Measurements from ENCODE around the gene NOTCH3.
A peak's percentile ranks its signal among the peaks of the same experiment; 100 is the strongest.

Gene NOTCH3

GRCh38 chr19:15196360-15197005 is 4.3 kb downstream of the NOTCH3 start:
- DNase-seq (ENCODE audit: low spot score), result no peak

DNA sequence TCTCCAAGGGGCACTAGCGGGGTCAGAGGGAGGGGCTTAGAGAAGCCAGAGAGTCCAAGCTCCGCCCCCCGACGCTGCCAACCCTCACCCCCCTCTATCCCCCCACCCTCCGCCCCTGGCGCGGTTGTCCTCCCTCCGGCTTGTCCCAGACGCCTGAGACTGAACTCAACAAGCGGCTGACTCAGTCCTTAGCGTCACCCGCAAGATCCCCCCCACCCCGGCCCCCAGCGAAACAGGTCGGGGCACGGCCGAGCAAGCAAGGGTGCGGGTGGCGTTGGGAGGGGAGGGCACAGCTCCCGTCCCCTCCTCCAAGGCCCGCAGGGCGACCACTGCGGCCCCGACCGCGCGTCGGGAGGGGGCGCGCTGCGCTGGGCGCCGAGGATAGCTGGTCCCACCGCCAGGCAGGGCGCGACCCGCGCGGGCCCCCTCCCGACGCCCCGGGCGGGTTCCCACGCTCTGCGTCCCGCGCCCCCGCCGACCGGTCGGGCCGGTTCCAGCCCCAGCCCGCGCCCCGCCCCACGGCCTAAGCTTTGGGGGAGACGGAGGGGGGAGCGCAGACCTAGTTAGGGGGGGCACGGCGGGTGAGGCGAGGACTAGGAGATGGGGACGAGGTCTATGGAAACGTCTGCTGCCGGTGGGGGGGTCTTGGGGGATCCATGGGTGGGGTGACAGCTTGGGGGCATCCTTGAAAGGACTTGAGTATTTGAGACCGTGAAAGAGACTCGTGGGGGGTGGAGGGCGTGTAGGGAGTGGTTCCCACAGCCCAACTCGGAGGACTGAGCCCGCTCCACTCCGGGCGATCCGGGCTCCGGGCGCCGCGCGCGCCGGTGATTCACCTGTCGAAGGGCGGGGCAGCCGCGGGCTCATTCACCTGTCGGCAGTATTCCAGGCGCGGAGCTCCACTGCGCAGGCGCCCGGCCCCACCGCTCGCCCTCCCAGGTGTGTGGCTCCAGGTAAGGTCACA is 5.1 kb downstream of the NOTCH3 start:
- DNase-seq (ENCODE audit: low spot score), result no peak

DNA sequence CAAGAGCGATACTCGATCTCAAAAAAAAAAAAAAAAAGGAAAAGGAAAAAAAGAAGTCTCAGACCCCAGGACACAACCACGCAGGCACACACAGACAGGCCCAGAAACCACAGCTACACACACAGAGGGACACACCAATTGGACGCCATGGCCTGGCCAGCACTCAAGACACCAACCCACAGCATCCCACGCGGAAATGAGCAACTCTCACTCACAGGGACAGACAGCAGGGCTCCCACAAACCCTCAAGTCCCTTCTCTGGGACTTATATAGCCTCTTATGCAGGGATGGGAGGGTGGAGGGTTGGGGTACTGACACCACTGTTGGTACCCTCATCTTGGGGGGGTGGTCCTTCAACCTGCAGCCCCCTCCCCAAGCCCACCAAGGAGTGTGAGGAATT is 5.9 kb downstream of the NOTCH3 start:
- DNase-seq (ENCODE audit: low spot score), result no peak

DNA sequence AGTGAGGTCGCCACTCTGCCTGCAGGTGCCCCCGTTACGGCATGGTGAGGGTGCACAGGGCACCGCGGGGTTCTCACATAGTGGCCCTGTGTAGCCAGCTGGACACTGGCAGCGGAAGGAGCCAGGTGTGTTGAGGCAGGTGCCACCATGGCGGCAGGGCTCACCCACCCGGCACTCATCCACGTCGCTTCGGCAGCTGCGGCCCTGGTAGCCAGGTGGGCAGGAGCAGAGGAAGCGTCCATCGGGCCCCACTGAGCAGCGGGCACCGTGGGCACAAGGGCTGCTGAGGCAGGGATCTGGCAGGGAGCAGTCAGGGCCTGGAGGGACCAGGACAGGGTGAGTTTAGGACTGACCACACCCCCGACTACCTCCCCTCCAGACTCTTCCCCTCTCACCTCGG is 8.8 kb downstream of the NOTCH3 start:
- DNase-seq (ENCODE audit: low spot score), result no peak

GRCh38 chr19:15191514-15191913 is 9.3 kb downstream of the NOTCH3 start:
- no peak for DNase-seq (ENCODE audit: low spot score)

GRCh38 chr19:15188851-15189250 is 11.9 kb downstream of the NOTCH3 start:
- no peak for DNase-seq (ENCODE audit: low spot score)

DNA sequence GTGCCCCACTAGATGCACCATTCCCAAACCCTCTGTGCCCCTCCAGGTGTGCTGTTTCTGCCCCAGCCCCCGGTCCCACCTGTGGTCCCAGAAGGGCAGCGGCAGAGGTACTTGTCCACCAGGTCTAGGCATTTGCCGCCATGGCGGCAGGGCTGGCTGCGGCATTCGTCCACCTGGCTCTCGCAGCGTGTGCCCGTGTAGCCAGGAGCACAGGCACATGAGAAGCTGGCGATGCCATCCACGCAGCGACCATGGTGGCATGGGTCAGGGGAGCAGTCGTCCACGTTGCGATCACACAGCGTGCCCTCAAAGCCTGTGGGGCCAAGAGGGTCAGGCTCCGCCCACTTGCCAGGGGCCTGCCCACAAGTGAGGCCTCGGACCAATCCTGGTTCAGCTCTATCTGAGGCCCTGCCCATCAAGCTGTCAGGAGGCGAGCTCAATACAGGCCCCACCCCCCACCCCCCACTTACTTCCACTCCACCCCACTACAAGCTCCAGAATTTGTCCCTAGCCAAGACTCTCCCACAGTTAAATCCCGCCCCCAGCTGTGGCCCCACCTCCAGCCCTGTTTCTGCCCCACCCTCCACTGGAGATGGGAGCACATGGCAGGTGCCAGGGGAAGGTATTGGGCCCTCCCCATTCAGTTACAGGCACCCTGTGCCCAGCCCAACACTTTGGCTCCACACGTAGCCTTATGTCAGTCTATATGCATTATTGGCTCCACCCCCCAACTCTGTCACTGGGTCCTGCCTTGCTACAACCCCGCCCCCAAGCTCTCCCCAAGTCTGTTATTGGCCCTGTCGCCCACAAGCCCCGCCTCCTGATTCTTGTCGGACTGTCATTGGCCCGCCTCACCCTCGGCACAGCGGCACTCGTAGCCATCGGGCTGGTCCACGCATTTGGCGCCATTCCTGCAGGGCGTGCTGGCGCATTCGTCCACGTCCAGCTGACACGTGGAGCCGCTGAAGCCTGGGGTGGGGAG is 13.5 kb downstream of the NOTCH3 start:
- no peak for DNase-seq (ENCODE audit: low spot score)

DNA sequence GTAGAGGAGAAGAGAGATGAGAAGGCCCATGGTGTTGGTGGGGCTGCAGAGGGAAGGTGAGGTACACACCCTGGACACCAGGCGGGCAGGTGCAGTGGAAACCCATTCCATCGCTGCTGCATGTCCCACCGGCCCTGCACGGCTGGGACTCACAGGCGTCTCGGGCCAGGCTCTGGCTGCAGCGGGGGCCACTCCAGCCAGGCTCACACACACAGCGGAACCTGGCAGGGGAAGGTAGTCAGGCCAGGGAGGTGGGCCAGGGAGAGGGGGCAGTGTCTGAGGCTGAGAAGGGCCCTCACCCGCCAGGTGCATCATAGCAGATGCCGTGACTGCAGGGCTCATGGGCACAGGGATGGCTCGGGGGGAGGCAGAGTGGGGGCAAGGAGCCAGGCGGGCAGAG is 15.6 kb downstream of the NOTCH3 start:
- DNase-seq (ENCODE audit: low spot score), result no peak

DNA sequence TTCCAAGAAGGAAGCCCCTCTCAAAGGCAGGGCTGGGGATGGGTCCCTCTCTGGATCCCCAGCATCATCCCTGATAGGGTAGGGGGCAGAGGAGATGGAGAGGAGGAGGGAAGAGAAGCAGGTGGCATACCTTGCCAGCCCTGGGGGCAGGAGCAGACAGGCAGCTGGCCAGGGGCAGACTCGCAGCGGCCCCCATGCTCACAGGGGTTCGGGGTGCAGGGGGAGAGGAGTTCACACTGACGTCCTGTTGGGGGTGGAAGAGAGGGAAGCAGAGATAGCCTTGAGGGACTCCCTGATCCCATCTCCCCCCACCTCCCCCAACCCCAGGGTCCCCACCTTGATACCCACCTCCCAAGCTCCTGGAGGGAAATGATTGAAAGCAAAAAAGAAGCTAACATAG is 16.0 kb downstream of the NOTCH3 start:
- DNase-seq (ENCODE audit: low spot score), result no peak

- no peak for DNase-seq (ENCODE audit: low spot score)
Measured at GRCh38 chr19:15181394-15181793, 19.4 kb downstream of the NOTCH3 start.

GRCh38 chr19:15180451-15181390 is 20.1 kb downstream of the NOTCH3 start:
- DNase-seq (ENCODE audit: low spot score), result no peak

GRCh38 chr19:15178629-15179308 is 22.0 kb downstream of the NOTCH3 start:
- DNase-seq (ENCODE audit: low spot score), result no peak

- DNase-seq (ENCODE audit: low spot score), result peak; percentile 90
Measured at GRCh38 chr19:15177269-15178116, 23.3 kb downstream of the NOTCH3 start.

DNA sequence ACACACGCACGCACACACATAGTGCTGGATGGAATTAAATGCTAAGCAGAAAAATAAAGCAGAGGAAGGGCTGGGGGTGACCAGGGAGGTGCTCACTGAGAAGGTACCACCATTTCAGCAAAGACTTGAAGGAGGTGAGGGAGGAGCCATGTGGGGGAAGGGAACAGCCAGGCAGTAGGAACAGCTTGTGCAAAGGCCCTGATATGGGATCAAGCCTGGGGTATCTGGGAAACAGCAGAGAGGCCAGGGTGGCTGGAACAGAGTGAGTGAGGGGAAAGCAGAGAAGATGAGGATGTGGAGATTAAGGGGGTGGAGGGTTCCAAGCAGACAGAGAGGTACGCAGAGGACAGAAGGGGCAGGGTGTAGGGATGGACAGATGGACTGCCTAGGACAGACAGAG is 25.2 kb downstream of the NOTCH3 start:
- DNase-seq (ENCODE audit: low spot score), result no peak

DNA sequence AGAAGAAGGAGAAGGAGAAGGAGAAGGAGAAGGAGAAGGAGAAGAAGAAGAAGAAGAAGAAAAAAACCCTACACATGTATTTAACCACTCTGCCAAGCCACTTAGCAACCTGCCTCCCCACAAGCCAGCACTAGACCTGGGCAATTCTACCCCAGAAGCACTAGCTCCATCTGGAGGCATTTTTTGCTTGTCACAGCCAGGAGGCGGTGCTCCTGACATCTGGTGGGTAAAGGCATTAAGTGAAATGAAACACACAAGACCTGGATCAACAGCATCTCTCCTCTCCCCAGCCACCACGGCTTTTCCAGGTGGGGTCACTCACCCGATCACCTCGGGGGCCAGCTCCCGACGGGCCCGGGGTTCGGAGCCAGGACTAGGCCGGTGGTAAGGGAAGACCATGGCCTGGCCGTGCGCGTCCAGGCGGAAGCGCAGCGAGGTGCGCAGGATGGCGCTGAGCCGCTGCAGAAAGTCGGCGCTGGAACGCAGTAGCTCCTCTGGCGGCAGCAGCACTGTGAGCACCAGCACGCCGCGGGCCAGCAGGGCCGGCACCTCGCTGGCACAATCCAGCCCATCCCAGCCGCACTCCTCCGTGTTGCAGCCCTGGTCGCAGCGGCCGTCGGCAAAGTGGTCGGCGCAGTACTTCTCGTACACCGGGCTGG is 26.9 kb downstream of the NOTCH3 start:
- DNase-seq (ENCODE audit: low spot score), result no peak

DNA sequence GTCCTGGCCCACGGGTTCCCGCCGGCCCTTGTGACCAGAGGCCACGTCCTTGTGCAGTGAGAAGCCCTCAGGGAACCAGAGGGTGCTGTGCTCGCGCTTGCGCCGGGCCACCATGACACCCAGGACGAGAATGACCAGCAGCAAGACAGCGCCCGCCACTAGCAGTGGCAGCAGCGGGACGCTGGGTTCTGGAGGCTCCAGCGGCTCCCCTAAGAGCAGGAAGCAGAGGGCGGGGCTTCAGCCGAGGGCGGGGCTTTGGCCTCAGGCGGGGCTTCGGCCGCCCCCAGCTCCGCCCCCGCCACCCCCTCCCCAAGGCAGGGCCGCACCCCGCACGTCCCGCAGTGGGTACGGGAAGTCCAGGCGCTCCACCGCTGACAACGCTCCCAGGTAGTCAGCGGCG is 30.4 kb downstream of the NOTCH3 start:
- no peak for DNase-seq (ENCODE audit: low spot score)

GRCh38 chr19:15169541-15170285 is 31.1 kb downstream of the NOTCH3 start:
- no peak for DNase-seq (ENCODE audit: low spot score)

GRCh38 chr19:15166700-15167099 is 34.1 kb downstream of the NOTCH3 start:
- no peak for DNase-seq (ENCODE audit: low spot score)

All from left forelimb (tissue), 1 donor.